ENCODE measurements around the gene RBBP8NL.

RBBP8NL gene

DNA sequence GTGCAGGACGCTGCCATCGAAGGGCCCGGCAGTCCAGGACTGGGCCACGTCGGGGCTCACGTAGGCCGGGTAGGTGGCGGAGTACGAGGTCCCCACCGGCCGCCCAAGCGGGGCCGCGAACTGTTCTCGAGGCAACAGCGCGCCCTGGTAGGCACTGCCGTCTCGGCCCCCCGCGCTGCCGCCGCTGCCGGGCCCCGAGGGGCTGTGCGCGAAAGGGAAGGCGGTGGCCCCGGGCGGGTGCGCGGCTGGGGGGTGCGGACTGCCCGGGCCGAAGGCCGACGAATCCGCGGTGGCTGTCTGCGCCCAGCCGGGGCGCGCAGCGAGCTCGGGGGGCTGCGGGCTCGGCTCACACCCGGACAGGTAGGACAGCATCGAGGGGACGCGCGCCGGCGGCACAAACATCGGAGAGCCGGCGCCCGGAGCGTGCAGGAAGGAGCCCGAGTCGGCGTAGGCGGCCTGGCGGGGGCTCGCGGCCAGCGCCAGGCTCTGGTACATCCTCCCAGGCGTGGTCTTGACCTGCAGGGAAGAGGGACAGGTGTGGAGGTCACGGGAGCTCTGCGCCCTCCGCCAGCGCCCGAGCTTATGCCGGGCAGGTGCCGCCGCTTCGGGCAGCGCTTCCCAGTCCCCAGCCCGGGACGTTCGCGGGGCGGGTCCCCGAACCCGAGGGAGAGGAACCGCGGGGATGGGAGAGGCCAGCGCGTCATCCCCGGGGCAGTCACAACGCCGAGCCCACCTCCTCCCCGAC lies 47.9 kb upstream of the RBBP8NL start:
- Histone ChIP-seq H4K20me1 (ENCODE audit: low read depth, low read length) (no peaks in the 10 kb centered on the region), H3K79me2 (ENCODE audit: insufficient read depth, low read length) (no peaks in the 10 kb centered on the region), H3F3A (ENCODE audit: insufficient read depth) (no peaks in the 10 kb centered on the region), H3K9ac (ENCODE audit: low read length) (no peak overlapping the region), H3K36me3 (ENCODE audit: low read length) (no peaks in the 10 kb centered on the region), H2AFZ (ENCODE audit: low read depth, low read length, severe bottlenecking) (no peak overlapping the region), H3K9me3 (ENCODE audit: insufficient read depth, low read length) (no peaks in the 10 kb centered on the region), H3K4me2 (ENCODE audit: low read depth, low read length, poor library complexity, severe bottlenecking) (no peak overlapping the region), H3K9me2 (replicated peaks; ENCODE audit: insufficient read depth, low read length) (no peaks in the 10 kb centered on the region), H3K27me3 (ENCODE audit: low read length) (no peaks in the 10 kb centered on the region), H3K4me3 (ENCODE audit: insufficient read depth, low read length, poor library complexity, severe bottlenecking) (no peak overlapping the region), H3K27ac (ENCODE audit: low read depth, low read length) (no peak overlapping the region)
- TF ChIP-seq, protein P1, sequence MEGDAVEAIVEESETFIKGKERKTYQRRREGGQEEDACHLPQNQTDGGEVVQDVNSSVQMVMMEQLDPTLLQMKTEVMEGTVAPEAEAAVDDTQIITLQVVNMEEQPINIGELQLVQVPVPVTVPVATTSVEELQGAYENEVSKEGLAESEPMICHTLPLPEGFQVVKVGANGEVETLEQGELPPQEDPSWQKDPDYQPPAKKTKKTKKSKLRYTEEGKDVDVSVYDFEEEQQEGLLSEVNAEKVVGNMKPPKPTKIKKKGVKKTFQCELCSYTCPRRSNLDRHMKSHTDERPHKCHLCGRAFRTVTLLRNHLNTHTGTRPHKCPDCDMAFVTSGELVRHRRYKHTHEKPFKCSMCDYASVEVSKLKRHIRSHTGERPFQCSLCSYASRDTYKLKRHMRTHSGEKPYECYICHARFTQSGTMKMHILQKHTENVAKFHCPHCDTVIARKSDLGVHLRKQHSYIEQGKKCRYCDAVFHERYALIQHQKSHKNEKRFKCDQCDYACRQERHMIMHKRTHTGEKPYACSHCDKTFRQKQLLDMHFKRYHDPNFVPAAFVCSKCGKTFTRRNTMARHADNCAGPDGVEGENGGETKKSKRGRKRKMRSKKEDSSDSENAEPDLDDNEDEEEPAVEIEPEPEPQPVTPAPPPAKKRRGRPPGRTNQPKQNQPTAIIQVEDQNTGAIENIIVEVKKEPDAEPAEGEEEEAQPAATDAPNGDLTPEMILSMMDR (IDR thresholded peaks at IDR 0.05; ENCODE audit: insufficient read depth, low read length, poor library complexity, severe bottlenecking): no peak
- TF ChIP-seq EZH2phosphoT487 (conservative IDR thresholded peaks at IDR 0.05; ENCODE audit: low read length): no peak

DNA sequence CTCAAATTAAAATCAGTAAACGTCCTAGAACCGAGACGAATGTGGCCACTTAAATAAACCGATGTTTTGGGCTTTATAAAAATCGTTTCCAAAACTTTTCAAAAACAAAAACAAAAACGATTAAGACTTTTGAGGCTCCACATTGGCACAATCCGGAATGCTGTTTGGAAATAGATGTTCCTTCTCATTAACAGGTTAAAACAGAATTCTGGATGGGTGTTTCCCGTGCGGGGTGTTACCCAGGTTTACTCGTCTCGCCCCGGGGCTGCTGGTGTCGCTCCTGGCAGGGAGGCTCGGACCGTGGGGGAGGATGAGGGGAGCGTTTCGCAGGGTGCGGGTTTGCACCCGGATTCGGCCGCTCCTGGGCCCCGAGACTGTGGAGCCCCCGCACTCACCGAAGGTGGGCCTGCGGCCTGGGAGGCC lies 47.3 kb upstream of the RBBP8NL start:
- Histone ChIP-seq H3K9ac (ENCODE audit: low read length) (no peak overlapping the region), H3K27ac (ENCODE audit: low read depth, low read length) (no peak overlapping the region), H3K4me2 (ENCODE audit: low read depth, low read length, poor library complexity, severe bottlenecking) (no peak overlapping the region), H2AFZ (ENCODE audit: low read depth, low read length, severe bottlenecking) (no peak overlapping the region), H3K9me2 (replicated peaks; ENCODE audit: insufficient read depth, low read length) (no peaks in the 10 kb centered on the region), H3F3A (ENCODE audit: insufficient read depth) (no peaks in the 10 kb centered on the region), H3K79me2 (ENCODE audit: insufficient read depth, low read length) (no peaks in the 10 kb centered on the region), H4K20me1 (ENCODE audit: low read depth, low read length) (no peaks in the 10 kb centered on the region), H3K9me3 (ENCODE audit: insufficient read depth, low read length) (no peaks in the 10 kb centered on the region), H3K4me3 (ENCODE audit: insufficient read depth, low read length, poor library complexity, severe bottlenecking) (no peak overlapping the region), H3K27me3 (ENCODE audit: low read length) (no peaks in the 10 kb centered on the region), H3K36me3 (ENCODE audit: low read length) (no peaks in the 10 kb centered on the region)
- no peak for TF ChIP-seq EZH2phosphoT487 (conservative IDR thresholded peaks at IDR 0.05; ENCODE audit: low read length)
- TF ChIP-seq, protein P1 (IDR thresholded peaks at IDR 0.05; ENCODE audit: insufficient read depth, low read length, poor library complexity, severe bottlenecking): no peak

DNA sequence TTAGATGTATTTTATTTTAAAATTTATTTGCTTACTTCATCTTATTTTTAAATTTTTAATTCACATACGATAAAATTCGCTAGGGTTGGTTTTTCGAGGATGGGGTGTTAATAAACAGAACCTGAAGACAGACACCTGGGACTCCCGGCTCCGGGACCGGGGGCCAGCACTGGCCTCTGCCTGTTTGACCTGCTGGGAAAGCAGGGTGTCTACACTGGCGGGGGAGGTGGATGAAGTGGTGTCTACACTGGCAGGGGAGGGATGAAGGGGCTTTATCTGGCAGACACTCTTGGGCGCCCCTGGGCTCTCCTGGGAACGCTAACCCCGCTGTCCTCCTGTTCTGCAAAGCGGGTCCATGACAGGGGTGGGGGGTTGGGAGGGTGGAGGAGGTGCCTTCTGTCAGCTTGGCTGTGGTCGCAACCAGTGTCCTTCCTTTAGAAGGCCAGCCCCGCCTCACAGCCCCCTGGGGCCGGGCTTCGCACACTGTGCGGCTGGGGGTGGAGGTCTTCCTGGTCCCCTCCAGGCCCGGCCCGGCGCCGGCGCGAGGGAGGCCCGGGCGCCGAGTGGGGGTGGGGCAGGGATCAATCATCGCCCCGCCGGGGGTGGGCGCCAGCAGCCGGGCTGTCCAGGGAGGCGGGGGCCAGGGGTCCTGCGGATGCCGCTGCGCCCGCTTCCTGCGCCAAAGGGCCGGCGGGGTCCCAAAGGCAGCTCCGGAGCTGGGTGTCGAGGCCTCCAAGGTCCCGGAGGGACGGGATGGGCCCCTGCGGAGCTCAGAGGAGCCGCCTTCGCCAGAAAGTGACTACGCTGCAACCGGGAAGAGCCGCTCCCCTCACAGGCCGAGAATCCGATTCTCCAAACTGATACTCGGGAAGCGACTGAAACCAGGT lies 46.6 kb upstream of the RBBP8NL start:
- Histone ChIP-seq H3F3A (ENCODE audit: insufficient read depth) (no peaks in the 10 kb centered on the region), H3K9me3 (ENCODE audit: insufficient read depth, low read length) (no peaks in the 10 kb centered on the region), H3K4me3 (ENCODE audit: insufficient read depth, low read length, poor library complexity, severe bottlenecking) (no peak overlapping the region), H3K27me3 (ENCODE audit: low read length) (no peaks in the 10 kb centered on the region), H3K9ac (ENCODE audit: low read length) (no peak overlapping the region), H3K36me3 (ENCODE audit: low read length) (no peaks in the 10 kb centered on the region), H3K9me2 (replicated peaks; ENCODE audit: insufficient read depth, low read length) (no peaks in the 10 kb centered on the region), H3K27ac (ENCODE audit: low read depth, low read length) (no peak overlapping the region), H2AFZ (ENCODE audit: low read depth, low read length, severe bottlenecking) (no peak overlapping the region), H4K20me1 (ENCODE audit: low read depth, low read length) (no peaks in the 10 kb centered on the region), H3K79me2 (ENCODE audit: insufficient read depth, low read length) (no peaks in the 10 kb centered on the region), H3K4me2 (ENCODE audit: low read depth, low read length, poor library complexity, severe bottlenecking) (no peak overlapping the region)
- TF ChIP-seq, protein P1 (IDR thresholded peaks at IDR 0.05; ENCODE audit: insufficient read depth, low read length, poor library complexity, severe bottlenecking): no peak
- no peak for TF ChIP-seq EZH2phosphoT487 (conservative IDR thresholded peaks at IDR 0.05; ENCODE audit: low read length)
